ENCODE results near the gene ZBTB7C.

The ZBTB7C gene

DNA sequence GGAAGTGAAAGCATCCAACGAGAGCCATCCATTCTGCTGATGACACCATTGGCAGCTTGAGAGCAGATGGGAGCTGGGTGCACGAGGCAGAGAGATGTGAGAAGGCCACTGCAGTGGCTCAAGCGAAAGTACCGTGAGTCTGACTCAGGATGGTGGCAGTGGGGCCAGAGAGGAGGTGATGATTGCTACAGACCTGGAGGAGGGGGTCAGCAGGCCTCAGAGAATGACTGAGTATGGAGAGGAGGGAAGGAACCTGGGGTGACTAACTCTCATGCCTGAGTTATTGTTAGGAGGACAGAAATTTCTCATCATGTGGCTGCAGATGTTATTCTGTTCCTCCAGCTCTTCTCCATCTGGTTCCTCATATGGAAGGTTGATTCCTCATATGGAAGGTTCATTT lies 8.8 kb upstream of the ZBTB7C start:
- no peak overlapping the region for H3K4me3 ChIP-seq (replicated peaks; ENCODE audit: low read depth, low read length)
- TF ChIP-seq, protein P1, sequence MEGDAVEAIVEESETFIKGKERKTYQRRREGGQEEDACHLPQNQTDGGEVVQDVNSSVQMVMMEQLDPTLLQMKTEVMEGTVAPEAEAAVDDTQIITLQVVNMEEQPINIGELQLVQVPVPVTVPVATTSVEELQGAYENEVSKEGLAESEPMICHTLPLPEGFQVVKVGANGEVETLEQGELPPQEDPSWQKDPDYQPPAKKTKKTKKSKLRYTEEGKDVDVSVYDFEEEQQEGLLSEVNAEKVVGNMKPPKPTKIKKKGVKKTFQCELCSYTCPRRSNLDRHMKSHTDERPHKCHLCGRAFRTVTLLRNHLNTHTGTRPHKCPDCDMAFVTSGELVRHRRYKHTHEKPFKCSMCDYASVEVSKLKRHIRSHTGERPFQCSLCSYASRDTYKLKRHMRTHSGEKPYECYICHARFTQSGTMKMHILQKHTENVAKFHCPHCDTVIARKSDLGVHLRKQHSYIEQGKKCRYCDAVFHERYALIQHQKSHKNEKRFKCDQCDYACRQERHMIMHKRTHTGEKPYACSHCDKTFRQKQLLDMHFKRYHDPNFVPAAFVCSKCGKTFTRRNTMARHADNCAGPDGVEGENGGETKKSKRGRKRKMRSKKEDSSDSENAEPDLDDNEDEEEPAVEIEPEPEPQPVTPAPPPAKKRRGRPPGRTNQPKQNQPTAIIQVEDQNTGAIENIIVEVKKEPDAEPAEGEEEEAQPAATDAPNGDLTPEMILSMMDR (IDR thresholded peaks at IDR 0.05; ENCODE audit: low read depth, low read length, missing control alignments) = no peak
- DNase-seq (ENCODE audit: extremely low read depth, low read depth) = no peak

DNA sequence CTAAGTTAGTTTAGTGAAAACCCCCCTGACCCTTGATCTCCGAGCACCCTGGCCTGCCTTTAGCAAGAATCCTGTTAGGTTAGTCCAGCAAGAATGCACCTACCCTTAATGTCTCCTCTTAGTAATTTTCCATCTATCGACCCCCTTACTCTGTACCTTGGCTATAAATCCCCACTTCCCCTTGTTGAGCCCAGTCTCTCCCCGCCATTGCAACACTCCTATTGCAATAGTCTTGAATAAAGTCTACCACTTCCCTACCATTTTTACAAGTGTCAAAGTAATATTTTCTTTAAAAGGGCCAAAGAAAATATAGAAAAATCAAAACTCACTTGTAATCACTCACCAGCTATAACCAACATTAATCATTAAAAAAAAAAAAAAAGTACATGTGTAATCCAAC lies 4.2 kb upstream of the ZBTB7C start:
- TF ChIP-seq, protein P1 (IDR thresholded peaks at IDR 0.05; ENCODE audit: low read depth, low read length, missing control alignments) = no peak
- no peak for DNase-seq (ENCODE audit: extremely low read depth, low read depth)
- no peak overlapping the region for H3K4me3 ChIP-seq (replicated peaks; ENCODE audit: low read depth, low read length)

DNA sequence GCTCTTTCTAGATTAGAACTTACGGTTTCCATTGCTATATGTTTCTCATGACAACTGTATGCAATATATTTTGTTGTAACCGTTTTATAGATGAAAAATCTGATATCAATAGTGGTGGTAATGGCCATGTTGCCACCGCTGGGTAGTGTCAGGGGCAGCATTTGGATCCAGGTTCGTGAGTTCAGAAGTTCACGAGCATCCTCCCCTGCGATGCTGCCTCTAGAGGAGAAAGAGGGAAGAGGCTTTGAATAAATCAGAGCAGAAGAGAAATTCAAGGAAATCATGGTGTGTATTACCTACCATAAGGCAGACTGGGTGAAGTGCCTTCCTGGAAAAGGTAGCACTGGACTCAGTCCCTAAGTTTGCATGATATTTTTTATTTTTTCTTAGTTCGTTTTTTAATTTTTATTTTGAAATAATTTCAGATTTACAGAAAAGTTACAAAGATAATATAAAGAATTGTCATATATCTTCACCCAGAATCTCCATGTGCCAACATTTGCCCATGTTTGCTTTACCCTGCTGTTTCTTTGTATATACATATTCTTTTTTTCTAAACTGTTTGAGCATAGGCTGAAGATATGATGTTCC lies 3.3 kb upstream of the ZBTB7C start:
- DNase-seq (ENCODE audit: extremely low read depth, low read depth) = no peak

DNA sequence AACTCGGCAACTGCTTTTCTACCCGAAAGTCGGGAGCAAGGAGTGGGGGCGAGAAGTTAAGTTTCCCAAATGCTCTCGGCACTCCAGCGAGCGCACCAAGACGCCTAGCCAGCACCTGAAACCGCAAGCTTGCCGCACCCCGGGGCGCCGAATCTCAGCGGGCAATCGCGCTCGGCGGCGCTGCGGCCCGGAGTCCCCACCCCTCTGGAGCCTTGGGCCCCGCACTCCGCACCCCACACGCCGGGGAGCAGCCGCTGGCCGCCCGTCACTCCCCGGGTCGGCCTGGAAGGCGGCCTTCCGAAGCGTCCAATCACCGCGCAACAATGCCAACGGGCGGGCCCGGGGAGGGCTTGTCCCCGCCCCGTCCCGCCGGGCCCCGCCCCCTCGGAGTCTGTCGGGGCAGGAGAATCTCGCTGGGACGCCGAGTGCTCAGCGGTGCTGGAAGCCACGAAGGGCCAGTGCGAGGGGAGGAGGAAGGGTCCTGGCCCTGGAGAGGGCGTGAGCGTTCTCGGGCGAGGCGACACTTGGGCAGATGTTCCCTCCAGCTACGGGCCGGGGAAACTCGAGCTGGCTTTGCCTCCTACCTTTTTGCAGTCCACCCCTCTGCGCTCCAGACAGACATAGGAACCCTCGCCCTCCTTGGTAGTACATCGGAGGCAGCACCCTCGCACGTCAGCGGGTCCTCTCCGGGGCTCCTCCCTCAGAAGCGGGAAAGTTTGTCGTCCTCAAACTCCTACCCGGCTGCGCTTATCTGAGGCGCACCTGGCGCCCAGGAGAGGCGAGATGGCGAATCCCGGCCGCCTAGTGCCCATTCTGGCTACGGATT lies 1.1 kb upstream of the ZBTB7C start:
- H3K4me3 ChIP-seq (replicated peaks; ENCODE audit: low read depth, low read length) = peak overlapping the region; percentile 46
- DNase-seq (ENCODE audit: extremely low read depth, low read depth) = peak; percentile 30
- TF ChIP-seq, protein P1 (IDR thresholded peaks at IDR 0.05; ENCODE audit: low read depth, low read length, missing control alignments) = no peak

More for the DNA sequence above, 3.3 kb upstream of the ZBTB7C start:
- no peak overlapping the region for H3K4me3 ChIP-seq (replicated peaks; ENCODE audit: low read depth, low read length)
- TF ChIP-seq, protein P1 (IDR thresholded peaks at IDR 0.05; ENCODE audit: low read depth, low read length, missing control alignments) = peak; percentile 74

DNA sequence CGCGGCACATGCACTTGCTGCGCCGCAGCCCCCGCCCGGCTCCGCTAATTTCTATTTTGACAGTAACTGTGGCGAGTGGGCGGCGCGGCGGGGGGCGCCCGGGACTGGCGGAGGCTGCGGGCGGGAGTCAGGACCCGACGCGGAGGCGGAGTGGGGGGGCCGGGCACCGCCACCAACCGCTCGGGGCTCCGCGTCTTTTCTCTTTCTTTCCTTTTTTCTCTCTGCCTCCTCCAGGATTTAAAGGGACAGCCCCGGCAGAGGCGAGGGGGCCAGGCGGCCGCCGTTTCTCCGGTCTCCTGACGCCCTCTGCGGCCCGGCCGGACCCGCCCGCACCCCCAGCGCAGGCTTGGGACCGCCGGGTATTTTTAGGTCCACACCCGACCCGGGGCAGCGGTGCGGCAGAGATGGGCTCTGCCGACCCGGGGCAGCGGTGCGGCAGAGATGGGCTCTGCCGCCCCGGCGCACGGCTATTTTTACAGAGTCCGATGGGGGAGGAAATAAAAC lies 460 bp upstream of the ZBTB7C start:
- peak overlapping the region; percentile 46 for H3K4me3 ChIP-seq (replicated peaks; ENCODE audit: low read depth, low read length)
- DNase-seq (ENCODE audit: extremely low read depth, low read depth) = no peak
- TF ChIP-seq, protein P1 (IDR thresholded peaks at IDR 0.05; ENCODE audit: low read depth, low read length, missing control alignments) = no peak

DNA sequence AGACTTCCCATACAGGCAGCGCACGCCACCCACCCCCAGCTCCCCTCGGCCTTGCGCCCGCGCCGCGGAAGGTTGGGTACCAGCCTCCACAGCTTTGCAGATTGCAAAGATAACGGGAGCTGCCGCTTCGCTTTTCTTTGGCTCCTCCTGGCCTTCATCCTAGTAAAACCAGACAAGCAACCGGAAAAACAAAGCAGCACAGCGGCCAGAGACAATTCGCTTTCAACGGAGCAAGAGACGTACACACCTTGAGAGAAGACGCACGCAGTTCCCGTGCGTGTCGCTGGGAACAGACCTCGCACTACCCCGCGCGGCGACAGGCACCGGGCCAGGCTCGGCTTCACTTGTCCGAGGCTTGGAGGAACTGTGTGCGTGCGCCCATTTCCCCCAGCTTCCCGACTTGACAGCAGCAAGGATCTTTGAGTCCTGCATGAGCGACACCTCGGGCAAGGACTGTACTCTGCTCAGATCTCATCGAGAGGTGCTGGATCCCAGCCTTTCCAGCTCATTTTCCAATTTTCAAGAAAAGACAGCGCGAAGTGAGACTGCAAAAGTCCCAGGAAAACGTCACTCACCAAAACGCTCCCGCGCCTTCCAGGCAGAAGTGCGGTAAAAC lies 964 bp downstream of the ZBTB7C start:
- H3K4me3 ChIP-seq (replicated peaks; ENCODE audit: low read depth, low read length) = no peak overlapping the region
- TF ChIP-seq, protein P1 (IDR thresholded peaks at IDR 0.05; ENCODE audit: low read depth, low read length, missing control alignments) = no peak
- no peak for DNase-seq (ENCODE audit: extremely low read depth, low read depth)

Measured in HFF-Myc (cell line).